CD14-positive monocyte (primary cell): ENCODE data around the gene DMWD. TPM values are rescaled to one million over a fixed set of nuclear protein-coding genes. Genes with fewer than 3 reads are reported as not detected.

Source experiments
- DNase-seq, 3 donors: peaks; one replicate each; pipeline ENCODE4 v3.0.0-alpha.2; 2011 to 2022
- H2AFZ ChIP-seq: 2 replicates; pipeline ENCODE4 v1.6.0; 2012; ENCODE audit warnings: mild to moderate bottlenecking, low read depth, low read length, inconsistent platforms; ENCODE audit not compliant: insufficient read depth, poor library complexity, severe bottlenecking
- H3K27ac ChIP-seq, 2 donors: 1 replicate in 1 of 2; 2 replicates in 1 of 2; pipeline ENCODE4 v1.5.1; 2012 to 2013; ENCODE audit warnings: low read length in 2 of 2, control low read depth in 1 of 2, inconsistent platforms in 1 of 2, low read depth in 1 of 2, mild to moderate bottlenecking in 1 of 2
- H3K27me3 ChIP-seq, 2 donors: one replicate each; pipeline versions ENCODE4 v1.6.0 to v1.6.1; 2011 to 2013; ENCODE audit warnings: low read length in 2 of 2; ENCODE audit not compliant: control insufficient read depth in 2 of 2, insufficient read depth in 2 of 2
- H3K36me3 ChIP-seq, 2 donors: replicated peaks in 1 of 2; 1 replicate in 1 of 2; 2 replicates in 1 of 2; pipeline versions ENCODE4 v1.5.1 to v1.6.1; 2012 to 2013; ENCODE audit warnings: low read length in 2 of 2, control low read depth in 1 of 2, inconsistent platforms in 1 of 2, mild to moderate bottlenecking in 1 of 2; ENCODE audit not compliant: insufficient read depth in 2 of 2, control insufficient read depth in 1 of 2
- H3K4me1 ChIP-seq, 2 donors: 1 replicate in 1 of 2; 2 replicates in 1 of 2; pipeline versions ENCODE4 v1.5.1 to v1.6.1; 2012 to 2013; ENCODE audit warnings: low read length in 2 of 2, control low read depth in 1 of 2, inconsistent platforms in 1 of 2, mild to moderate bottlenecking in 1 of 2, moderate library complexity in 1 of 2; ENCODE audit not compliant: insufficient read depth in 2 of 2, control insufficient read depth in 1 of 2
- H3K4me2 ChIP-seq: replicated peaks from 2 replicates; pipeline ENCODE3; 2012; ENCODE audit warnings: low read length, moderate library complexity, mild to moderate bottlenecking; ENCODE audit not compliant: poor library complexity, severe bottlenecking; ENCODE audit errors: extremely low read depth
- H3K4me3 ChIP-seq, 3 experiments: fragments of 200-600 bp in 1 of 3; sonication (generic) in 1 of 3; replicated peaks in 1 of 3; 1 replicate in 2 of 3; 2 replicates in 1 of 3; pipeline ENCODE4 v1.5.1; 2011 to 2013; ENCODE audit warnings: low read length in 3 of 3, mild to moderate bottlenecking in 3 of 3, control low read depth in 2 of 3, low read depth in 2 of 3, inconsistent platforms in 1 of 3, moderate library complexity in 1 of 3
- H3K79me2 ChIP-seq: 2 replicates; pipeline ENCODE4 v1.6.0; 2012; ENCODE audit warnings: mild to moderate bottlenecking, control low read depth, inconsistent platforms, low read length, moderate library complexity; ENCODE audit not compliant: insufficient read depth
- H3K9ac ChIP-seq: 2 replicates; pipeline ENCODE4 v1.6.0; 2017; ENCODE audit warnings: low read length, mild to moderate bottlenecking; ENCODE audit not compliant: insufficient read depth, poor library complexity, severe bottlenecking
- H3K9me3 ChIP-seq, 2 donors: replicated peaks in 1 of 2; 1 replicate in 1 of 2; 2 replicates in 1 of 2; pipeline versions ENCODE4 v1.5.1 to v1.6.1; 2012 to 2013; ENCODE audit warnings: low read length in 2 of 2, control low read depth in 1 of 2; ENCODE audit not compliant: control insufficient read depth in 1 of 2, insufficient read depth in 1 of 2
- H4K20me1 ChIP-seq: 2 replicates; pipeline ENCODE4 v1.6.0; 2012; ENCODE audit warnings: mild to moderate bottlenecking, low read length, control low read depth, moderate library complexity; ENCODE audit not compliant: insufficient read depth
- H3K27ac Mint-ChIP-seq, 7 donors: one replicate each; pipeline ENCODE4 v1.8.0; 2020; ENCODE audit warnings: mild to moderate bottlenecking in 7 of 7, mixed read lengths in 7 of 7, moderate library complexity in 6 of 7, inconsistent platforms in 2 of 7
- H3K27me3 Mint-ChIP-seq, 3 donors: one replicate each; pipeline ENCODE4 v1.8.0; 2021 to 2022; ENCODE audit warnings: low read depth in 3 of 3, mild to moderate bottlenecking in 3 of 3, mixed read lengths in 3 of 3, moderate library complexity in 3 of 3, inconsistent platforms in 1 of 3
- H3K36me3 Mint-ChIP-seq, 2 donors: one replicate each; pipeline ENCODE4 v1.8.0; 2020; ENCODE audit warnings: mixed read lengths in 2 of 2, inconsistent platforms in 1 of 2, mild to moderate bottlenecking in 1 of 2
- H3K4me1 Mint-ChIP-seq: one replicate; pipeline ENCODE4 v1.8.0; 2020; ENCODE audit warnings: mild to moderate bottlenecking, mixed read lengths
- H3K4me3 Mint-ChIP-seq, 2 donors: one replicate each; pipeline ENCODE4 v1.8.0; 2020; ENCODE audit warnings: mild to moderate bottlenecking in 2 of 2, mixed read lengths in 2 of 2, moderate library complexity in 1 of 2
- H3K9me3 Mint-ChIP-seq, 7 donors: one replicate each; pipeline ENCODE4 v1.8.0; 2020 to 2022; ENCODE audit warnings: mixed read lengths in 7 of 7, mild to moderate bottlenecking in 6 of 7, moderate library complexity in 6 of 7, inconsistent platforms in 2 of 7
- WGBS: methylation state at CpG from one replicate; pipeline ENCODE4 v1.1.5; 2013; ENCODE audit warnings: missing lambda C conversion rate; ENCODE audit not compliant: insufficient coverage; 5-methylcytosine and 5-hydroxymethylcytosine counted together
- intact Hi-C, 2 donors: fragments of 100-400 bp; cut with micrococcal nuclease; formaldehyde crosslinking; loops; one replicate each; pipeline versions ENCODE4 v1.15.0 to v1.15.1; 2023
- polyA plus RNA-seq, 3 donors: library from polyadenylated mRNA; depleted of rRNA in 1 of 3; unstranded in 2 of 3; stranded (reverse) in 1 of 3; fragments of 300-500 nt in 2 of 3; fragments of >200 nt in 1 of 3; fragmentation: Illumina TruSeq in 2 of 3; gene quantifications; 1 replicate in 2 of 3; 2 replicates in 1 of 3; pipeline ENCODE4 v1.2.3, GENCODE V29; 2012 to 2021
- TF ChIP-seq, protein P1 (sequence below): fragments of 200-600 bp; IDR thresholded peaks from one replicate; pipeline ENCODE4 v1.8.0; 2022; ENCODE audit warnings: antibody characterized with exemption, mild to moderate bottlenecking

DMWD gene
- polyA plus RNA-seq, 3 donors, result 1.5 to 3.4 (median 2.4) TPM

DNA sequence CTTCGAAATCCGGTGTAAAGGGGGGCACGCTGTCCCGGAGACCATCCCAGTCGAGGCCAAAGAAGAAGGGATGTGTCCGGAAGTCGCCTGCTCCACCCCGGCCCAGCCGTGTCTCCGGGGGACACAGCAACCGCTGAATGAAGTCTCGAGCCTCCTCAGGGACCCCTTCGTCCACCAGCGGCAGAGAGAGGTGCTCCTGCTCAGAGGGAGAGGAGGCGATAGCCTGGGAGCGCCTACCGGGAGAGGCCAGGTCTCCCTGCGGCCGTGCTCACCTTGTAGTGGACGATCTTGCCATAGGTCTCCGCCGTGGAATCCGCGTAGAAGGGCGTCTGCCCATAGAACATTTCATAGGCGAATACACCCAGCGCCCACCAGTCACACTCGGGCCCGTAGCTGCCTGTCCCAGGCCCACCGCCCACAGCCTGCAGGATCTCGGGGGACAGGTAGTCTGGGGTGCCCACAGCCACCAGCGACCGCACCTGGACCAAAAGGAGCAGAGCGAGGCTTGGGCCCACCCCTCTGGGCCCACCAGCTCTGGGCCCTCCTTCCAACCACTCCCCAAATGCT lies 15.2 kb downstream of the DMWD start:
- Histone ChIP-seq H3K79me2 (no peaks in the 10 kb centered on the region), H3K9me3 (peaks cover 13 to 28% of the 10 kb centered on the region in 2 donors), H3K27ac (no peak overlapping the region), H3K4me2 (no peak overlapping the region), H4K20me1 (peaks cover 73% of the 10 kb centered on the region), H2AFZ (no peak overlapping the region), H3K9ac (no peak overlapping the region), H3K36me3 (no peaks in the 10 kb centered on the region), H3K27me3 (peaks cover 49 to 91% of the 10 kb centered on the region in 2 donors), H3K4me1 (peaks cover 11 to 21% of the 10 kb centered on the region in 2 donors), H3K4me3 (no peak overlapping the region)
- TF ChIP-seq, protein P1, sequence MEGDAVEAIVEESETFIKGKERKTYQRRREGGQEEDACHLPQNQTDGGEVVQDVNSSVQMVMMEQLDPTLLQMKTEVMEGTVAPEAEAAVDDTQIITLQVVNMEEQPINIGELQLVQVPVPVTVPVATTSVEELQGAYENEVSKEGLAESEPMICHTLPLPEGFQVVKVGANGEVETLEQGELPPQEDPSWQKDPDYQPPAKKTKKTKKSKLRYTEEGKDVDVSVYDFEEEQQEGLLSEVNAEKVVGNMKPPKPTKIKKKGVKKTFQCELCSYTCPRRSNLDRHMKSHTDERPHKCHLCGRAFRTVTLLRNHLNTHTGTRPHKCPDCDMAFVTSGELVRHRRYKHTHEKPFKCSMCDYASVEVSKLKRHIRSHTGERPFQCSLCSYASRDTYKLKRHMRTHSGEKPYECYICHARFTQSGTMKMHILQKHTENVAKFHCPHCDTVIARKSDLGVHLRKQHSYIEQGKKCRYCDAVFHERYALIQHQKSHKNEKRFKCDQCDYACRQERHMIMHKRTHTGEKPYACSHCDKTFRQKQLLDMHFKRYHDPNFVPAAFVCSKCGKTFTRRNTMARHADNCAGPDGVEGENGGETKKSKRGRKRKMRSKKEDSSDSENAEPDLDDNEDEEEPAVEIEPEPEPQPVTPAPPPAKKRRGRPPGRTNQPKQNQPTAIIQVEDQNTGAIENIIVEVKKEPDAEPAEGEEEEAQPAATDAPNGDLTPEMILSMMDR, result no peak
- no peak for DNase-seq
- Mint-ChIP-seq H3K27me3 (peaks cover 85 to 100% (median 88%) of the 10 kb centered on the region in 3 donors), H3K36me3 (peaks cover 7 to 14% of the 10 kb centered on the region in 2 donors), H3K27ac (no peak overlapping the region), H3K4me1 (peaks cover 18% of the 10 kb centered on the region), H3K9me3 (peaks cover 0 to 35% (median 21%) of the 10 kb centered on the region in 7 donors), H3K4me3 (peak overlapping the region in 1 of 2 donors; percentile 94)
- intact Hi-C loops, result no loop called here
- WGBS, result 97% methylated on average over 34 of the region's 34 CpGs

DNA sequence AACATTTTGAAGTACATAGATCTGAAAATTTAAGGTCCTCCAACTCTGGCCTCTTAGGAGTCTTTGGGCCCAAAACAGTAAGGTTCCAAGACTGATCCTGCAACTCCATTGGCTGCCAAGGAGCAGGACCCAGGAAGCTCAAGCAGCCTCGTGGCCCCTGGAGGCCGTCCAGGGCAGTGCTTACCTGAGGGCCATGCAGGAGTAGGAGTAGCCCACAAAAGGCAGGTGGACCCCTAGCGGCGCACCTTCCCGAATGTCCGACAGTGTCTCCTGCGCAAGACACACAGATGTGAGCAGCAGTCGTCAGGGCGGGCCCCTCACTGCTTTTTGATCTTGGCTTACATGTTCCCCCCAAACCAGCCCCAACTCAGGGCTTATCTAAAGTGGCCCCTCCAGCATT lies 17.9 kb downstream of the DMWD start:
- H3K27me3 ChIP-seq, result peaks cover 53 to 90% of the 10 kb centered on the region in 2 donors
- no peak overlapping the region for H2AFZ ChIP-seq
- Mint-ChIP-seq H3K27me3 (peaks cover 81 to 100% (median 86%) of the 10 kb centered on the region in 3 donors), H3K27ac (no peak overlapping the region), H3K9me3 (peaks cover 0 to 37% (median 24%) of the 10 kb centered on the region in 7 donors), H3K4me1 (peaks cover 23% of the 10 kb centered on the region), H3K36me3 (peaks cover 10 to 18% of the 10 kb centered on the region in 2 donors), H3K4me3 (peak overlapping the region in 1 of 2 donors; percentile 81)
- peaks cover 18 to 23% of the 10 kb centered on the region in 2 donors for H3K4me1 ChIP-seq
- 91% methylated on average over 9 of the region's 9 CpGs for WGBS
- H3K79me2 ChIP-seq, result no peaks in the 10 kb centered on the region
- H3K9me3 ChIP-seq, result peaks cover 12 to 16% of the 10 kb centered on the region in 2 donors
- H3K4me3 ChIP-seq, result no peak overlapping the region
- TF ChIP-seq, protein P1, result no peak
- H3K4me2 ChIP-seq, result no peak overlapping the region
- intact Hi-C loops, result no loop called here
- peaks cover 71% of the 10 kb centered on the region for H4K20me1 ChIP-seq
- H3K36me3 ChIP-seq, result no peaks in the 10 kb centered on the region
- H3K9ac ChIP-seq, result no peak overlapping the region
- H3K27ac ChIP-seq, result no peak overlapping the region
- no peak for DNase-seq
